Renal cortex interstitium (tissue), 11 donors: ENCODE results near the gene CAMK2A. TPM values are rescaled to one million over a fixed set of nuclear protein-coding genes. Genes with fewer than 3 reads are reported as not detected.

Experiments
- DNase-seq, 11 donors: peaks; one replicate each; pipeline ENCODE4 v3.0.0-alpha.2; 2013; ENCODE audit warnings: low read depth in 9 of 11, low spot score in 4 of 11; ENCODE audit errors: extremely low read depth in 1 of 11
- polyA plus RNA-seq, 3 donors: library from polyadenylated mRNA; unstranded; fragments of 120-200 nt; gene quantifications; one replicate each; pipeline ENCODE4 v1.2.1, GENCODE V29; 2013; ENCODE audit not compliant: insufficient read length in 3 of 3

The CAMK2A gene
- polyA plus RNA-seq, 3 donors, result 3.8 to 4.9 (median 4.1) TPM

DNA sequence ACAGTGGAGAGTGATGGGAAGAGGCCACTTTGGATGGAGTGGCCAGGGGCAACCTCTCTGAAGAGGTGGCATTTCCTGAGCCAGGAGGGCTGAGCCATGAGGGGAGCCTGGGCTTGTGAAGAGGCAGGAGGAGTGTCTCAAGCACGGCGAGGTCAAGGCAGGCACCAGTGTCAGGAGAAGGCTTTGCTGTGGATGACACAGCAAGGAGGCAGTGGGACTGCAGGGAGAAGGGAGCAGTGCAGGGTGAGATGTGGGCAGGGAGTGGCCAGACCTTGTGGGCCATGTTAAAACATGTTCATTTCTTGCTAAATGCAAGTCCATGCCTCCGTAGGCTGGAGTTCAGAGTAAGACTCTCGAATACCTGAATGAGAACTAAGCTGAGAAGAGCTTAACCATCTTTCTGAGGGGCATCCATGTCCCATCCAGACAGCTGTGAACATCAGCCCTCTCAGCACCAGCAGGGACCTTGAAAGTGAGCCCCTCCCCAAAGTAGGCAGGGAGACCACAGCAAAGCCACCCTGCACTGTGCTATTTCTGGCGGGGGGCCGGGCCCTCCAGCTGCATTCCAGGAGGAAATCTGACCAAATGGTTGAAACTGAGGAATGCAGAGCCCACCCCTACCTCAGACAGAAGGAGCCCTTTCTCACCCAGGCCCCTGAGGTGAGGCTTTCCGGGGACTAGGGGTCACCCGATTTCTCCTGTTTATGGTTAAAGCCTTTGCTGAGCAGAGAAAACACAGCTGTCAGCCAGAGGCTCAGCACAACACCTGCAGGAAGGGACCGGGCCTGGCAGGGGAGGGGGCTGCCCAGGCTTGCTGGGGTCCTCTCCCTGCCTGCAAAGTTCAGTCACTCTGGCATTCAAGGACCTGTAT, 29.3 kb upstream of the CAMK2A start:
- no peak for DNase-seq

DNA sequence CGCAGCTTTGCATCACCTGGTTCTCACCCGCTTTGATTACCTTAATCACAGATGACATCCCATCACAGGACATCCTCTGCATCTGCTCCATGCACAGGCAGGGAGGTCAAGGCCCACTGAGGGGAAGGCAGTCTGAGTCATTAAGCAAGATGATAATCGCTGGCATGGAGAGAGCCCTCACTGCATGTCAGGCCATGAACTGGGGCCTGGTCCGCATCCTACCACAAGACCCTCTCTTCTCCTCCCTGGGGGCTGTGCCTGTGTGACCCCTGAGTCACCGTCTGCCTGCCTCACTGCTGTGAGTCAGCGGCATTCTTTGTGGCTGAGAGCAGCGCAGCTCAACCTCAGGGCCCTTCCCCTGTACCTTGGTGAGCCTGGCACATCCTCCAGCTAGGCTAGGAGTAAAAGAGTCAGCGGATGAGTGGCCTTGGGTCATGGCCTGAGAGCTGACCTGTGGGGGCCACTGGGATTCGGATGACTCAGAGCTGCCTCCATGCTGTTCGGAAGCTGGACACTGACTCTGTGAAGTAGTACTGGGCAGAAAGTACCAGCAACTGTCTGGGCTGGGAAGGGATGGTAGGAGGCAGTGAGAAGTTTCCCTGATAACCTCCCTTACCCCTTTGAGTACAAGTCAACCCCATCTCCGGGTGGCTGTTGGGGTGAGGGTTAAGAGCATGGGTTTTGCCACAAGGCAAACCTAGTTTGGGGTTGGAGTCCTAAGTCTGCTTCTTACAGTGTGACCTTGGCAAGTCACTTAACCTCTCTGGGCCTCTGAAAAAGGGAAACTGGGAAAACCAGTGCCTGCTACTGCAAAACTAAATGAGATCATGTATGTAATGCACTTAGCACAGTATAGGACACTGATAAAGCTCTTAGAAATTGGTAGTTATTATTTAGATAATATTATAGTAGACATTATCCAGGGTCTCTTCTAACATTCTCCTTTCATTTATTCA, 27.8 kb upstream of the CAMK2A start:
- DNase-seq, result no peak

DNA sequence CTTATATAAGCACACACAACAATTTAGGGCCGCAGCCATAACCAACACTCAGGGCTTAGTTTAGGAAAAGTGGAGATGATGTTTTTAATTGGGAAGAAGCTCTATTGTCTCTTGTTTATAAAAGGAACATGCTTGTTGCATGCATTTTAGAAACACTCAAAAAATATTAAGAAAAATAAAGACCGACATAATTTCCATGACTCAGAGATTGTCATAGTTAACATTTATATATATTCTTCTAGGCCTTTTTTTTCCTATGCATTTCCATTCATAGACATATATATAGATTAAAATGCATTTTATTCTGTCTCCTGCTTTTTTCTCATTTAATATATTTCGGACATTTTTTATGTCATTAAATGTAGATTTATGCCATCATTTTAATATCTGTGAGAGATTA, 26.7 kb upstream of the CAMK2A start:
- DNase-seq, result no peak

GRCh38 chr5:150315245-150315644, 25.7 kb upstream of the CAMK2A start:
- no peak for DNase-seq

GRCh38 chr5:150313921-150314716, 24.5 kb upstream of the CAMK2A start:
- no peak for DNase-seq

DNA sequence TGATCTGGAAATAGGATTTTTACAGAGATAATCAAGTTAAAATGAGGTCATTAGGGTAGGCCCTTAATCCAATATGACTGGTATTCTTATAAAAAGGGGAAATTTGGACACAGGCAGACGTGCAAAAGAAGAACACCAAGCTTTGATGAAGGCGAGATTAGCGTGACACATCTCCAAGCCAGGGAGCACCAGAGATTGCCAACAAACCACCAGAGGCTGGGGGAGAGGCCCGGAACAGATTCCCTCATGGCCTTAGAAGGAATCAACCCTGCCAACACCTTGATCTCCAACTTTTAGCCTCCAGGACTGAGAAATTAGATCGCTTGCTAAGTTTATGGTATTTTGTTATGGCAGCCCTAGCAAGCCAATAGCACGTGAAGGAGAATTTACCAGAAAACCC, 23.9 kb upstream of the CAMK2A start:
- no peak for DNase-seq

DNA sequence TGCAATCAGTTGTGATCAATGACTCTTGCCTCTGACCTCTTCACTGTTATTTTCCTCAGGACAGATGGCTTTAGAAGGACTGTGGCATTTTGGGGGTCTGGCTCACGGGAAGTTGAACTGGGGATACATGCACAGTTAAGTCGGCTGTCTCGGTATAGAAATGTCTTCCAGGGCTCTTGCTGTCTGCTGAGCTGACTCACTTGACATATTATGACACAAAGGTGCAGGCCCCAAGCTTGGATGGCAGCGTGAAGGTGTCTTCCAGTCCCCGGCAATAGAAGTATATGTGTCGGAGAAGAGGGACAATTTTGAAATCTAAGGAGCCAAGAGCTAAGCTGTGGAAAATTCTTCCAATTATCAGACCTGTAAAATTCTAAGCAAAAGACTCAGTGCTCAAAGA, 22.9 kb upstream of the CAMK2A start:
- no peak for DNase-seq

DNA sequence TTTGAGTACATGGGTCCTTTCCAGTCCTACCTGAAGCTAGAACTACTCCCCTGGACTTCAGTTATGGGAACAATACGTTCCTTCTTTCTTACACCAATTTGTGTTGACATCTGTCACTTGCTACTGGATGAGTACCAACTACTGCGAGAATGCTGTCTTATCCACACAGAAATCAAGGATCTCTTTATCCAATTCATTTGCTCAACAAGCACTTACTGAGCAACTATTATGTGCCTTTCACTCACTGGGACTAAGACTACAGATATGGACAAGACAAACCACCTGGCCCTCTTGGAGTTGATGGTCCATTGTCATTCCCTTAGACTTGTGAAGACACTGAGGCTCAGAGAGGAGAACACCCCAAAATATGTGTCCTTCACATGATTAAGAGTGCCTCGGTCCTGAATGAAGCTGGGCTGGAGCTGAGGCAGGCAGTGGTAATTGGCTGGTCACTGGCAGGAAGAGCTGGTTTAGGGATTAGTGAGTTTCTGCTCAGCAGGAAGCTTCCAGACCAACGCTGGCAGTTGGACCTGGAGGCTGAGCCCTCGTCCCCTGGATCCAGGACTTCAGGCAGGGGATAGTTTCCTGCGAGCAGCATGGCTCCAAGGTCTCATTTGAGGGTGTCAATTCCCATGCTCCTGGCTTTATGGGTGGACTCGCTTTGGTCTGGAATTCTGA, 21.6 kb upstream of the CAMK2A start:
- DNase-seq, result no peak

- no peak for DNase-seq
These were observed 20.7 kb upstream of the CAMK2A start for GRCh38 chr5:150310246-150310645.

DNA sequence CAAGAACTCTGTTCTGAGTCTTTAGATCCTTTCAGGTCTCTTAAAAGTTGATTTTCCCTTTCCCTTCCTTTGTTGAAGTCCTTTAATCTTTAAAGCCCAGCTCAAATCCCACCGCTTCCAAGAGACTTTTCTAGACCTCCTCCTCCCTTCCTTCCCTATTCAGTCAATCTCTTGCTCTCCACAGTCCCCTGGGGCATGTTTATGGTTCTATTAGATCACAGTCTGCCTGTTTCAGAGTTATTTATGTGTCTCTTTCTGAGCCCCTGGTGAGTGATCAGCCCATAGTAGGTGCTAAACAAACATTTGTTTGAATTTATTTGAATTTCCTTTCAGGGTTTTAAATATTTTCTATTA, 20.3 kb upstream of the CAMK2A start:
- no peak for DNase-seq

DNA sequence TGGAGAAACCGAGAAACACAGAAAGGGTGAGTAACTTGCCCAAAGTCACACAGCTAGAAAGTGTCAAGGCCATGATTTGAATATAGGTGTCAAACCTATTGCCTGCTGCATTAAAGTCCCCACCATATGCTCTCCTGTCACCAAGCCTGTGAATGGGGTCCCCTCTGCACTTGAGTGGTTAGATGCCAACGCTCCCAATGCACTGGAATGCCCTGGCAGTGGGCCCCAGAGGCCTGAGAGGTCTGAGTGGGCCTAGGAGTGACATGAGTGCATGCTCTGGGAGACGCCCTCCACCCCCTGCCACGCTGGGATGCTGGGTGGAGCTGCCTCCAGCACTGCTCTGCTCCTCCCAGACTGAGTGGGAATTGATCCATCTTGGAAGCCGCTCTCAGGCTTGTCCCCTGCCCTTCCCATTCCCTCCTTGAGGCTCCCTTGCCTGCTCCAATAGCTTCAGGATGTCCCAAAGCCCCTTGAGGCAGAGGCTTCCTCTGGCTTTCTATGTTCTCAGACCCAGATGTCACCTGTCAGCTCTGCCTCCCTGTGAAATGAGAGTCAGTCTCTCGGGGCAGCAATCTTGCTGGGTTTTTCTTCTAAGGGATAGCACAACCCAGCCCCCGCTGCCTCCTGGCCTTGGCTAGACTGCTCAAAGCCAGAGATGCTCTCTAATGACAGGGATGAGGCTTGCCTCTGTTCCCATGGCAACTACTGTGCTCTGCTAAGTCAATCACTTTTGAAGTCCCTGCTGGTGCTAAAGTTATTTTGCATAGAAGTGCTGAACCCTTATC, 19.7 kb upstream of the CAMK2A start:
- DNase-seq, result no peak

GRCh38 chr5:150307617-150308426, 18.2 kb upstream of the CAMK2A start:
- DNase-seq, result no peak

DNA sequence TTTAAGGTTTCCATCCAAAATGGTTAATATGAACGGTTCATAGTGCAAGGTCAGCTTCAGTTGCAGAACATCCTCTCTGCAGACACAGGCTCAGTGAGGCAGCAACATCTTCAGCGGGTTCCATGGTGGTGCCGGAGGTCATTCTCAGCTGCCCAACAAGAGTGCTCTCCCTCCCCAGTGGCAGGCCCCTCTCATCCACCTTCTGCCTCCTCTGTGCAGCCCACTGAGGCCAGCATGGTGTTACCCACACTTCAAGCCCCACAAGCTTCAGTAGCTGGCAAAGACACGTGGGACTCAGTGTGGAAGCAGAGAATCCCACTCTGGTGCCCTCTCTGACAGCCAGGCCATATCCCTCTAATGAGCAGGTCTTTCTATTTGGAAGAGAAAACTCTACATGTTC, 17.2 kb upstream of the CAMK2A start:
- DNase-seq, result no peak

- no peak for DNase-seq
These were observed 16.0 kb upstream of the CAMK2A start for GRCh38 chr5:150305557-150305956.

DNA sequence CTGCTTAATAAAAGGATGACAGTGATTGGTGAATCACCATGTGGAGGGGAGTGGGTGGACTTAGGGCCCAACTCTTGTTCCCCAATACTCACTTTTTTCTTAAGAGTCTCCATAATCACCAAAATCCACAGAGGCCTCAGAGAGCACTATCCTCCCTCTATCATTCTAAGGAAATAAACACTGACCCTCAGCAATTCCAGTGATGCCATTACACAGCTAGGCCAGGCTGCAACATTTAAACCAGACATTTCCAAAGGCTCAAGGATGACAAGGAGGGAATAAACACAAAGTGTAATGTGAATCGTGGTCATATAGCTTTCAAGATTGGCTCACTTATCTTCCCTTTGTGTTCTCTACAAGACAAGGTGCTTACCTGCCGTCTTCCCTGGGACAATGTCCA, 15.5 kb upstream of the CAMK2A start:
- DNase-seq, result no peak

DNA sequence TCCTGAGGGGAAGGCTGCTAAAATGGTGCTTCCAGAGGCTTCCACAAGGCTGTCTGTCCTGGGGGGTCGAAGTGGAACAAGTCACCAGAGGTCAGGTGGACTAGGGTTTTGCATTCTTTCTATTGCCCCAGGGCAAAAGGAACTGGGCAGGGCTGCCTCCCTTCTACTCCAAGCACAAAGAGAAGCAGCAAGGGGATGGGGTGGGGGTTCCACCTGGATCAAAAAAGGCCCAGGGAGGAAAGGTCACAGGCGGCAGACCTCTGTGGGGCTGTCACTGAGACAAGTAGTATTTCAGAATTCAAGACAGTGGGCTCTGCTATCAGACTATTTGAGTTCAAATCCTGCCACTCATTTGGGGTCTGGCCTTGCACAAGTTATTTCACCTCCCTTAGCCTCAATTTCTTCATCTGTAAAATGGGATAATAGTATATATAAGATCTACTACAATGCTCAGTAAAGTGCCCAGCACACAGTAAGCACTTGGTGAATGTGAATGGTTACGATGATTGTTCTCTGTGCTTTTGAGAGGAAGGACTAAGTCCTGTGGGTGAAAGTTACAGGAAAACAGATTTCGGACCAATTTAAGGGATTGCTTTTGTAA, 15.0 kb upstream of the CAMK2A start:
- no peak for DNase-seq
